ENCODE results near the gene RARG.

- TF ChIP-seq CTCF (IDR thresholded peaks at IDR 0.05) (no peak), POLR2AphosphoS5 (IDR thresholded peaks at IDR 0.05) (no peak), EP300 (IDR thresholded peaks at IDR 0.05) (no peak)
These were observed 65.2 kb downstream of the RARG start for GRCh38 chr12:53166837-53167236.
